A673 (cell line): ENCODE measurements around the gene SIDT1.

Source experiments
- EZH2 ChIP-seq: fragments of 200-600 bp; sonication (generic); IDR thresholded peaks from 2 replicates; pipeline ENCODE4 v1.6.1; 2017; ENCODE audit warnings: borderline replicate concordance, low read depth, mild to moderate bottlenecking, mixed read lengths, antibody characterized with exemption, low read length; ENCODE audit not compliant: poor library complexity, severe bottlenecking
- TF ChIP-seq, protein P1 (sequence below): fragments of 300-800, 200-600 bp; sonication (generic); conservative IDR thresholded peaks from 2 replicates; pipeline ENCODE4 v1.5.1; 2017; ENCODE audit warnings: low read depth, mild to moderate bottlenecking, antibody characterized with exemption, low read length, moderate library complexity, mixed read lengths

DNA sequence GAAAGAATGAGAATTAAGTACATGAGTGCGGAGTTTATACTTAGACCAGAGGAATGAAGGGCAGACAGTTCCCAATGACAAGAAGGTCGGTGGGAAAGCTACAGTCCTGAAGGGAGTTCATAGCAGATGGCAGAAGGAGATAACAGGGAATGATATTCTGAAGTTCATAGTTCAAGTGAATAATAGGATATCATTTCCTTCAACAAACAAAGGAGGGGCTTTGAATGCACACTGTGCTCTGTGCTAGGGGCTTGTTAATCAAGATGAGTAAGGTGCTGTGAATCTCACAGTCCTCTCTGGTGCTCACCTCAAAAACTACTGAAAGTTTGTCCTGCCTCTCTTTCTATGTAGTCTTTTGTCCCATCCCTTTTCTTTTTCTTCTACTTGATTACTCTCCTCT lies 41.9 kb downstream of the SIDT1 start:
- TF ChIP-seq, protein P1, sequence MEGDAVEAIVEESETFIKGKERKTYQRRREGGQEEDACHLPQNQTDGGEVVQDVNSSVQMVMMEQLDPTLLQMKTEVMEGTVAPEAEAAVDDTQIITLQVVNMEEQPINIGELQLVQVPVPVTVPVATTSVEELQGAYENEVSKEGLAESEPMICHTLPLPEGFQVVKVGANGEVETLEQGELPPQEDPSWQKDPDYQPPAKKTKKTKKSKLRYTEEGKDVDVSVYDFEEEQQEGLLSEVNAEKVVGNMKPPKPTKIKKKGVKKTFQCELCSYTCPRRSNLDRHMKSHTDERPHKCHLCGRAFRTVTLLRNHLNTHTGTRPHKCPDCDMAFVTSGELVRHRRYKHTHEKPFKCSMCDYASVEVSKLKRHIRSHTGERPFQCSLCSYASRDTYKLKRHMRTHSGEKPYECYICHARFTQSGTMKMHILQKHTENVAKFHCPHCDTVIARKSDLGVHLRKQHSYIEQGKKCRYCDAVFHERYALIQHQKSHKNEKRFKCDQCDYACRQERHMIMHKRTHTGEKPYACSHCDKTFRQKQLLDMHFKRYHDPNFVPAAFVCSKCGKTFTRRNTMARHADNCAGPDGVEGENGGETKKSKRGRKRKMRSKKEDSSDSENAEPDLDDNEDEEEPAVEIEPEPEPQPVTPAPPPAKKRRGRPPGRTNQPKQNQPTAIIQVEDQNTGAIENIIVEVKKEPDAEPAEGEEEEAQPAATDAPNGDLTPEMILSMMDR: no peak
- TF ChIP-seq EZH2: no peak
